ENCODE measurements around the gene CKLF. TPM values are rescaled to one million over a fixed set of nuclear protein-coding genes. Genes with fewer than 3 reads are reported as not detected.

Gene CKLF
- total RNA-seq, 1 experiment from 2014 or later = 57.8 TPM

- POLR2A ChIA-PET = no interaction called here
- Mint-ChIP-seq H3K36me3 (ENCODE audit: insufficient read depth, unreplicated experiment) (no peaks in the 10 kb centered on the region), H3K4me3 (ENCODE audit: unreplicated experiment) (no peak overlapping the region), H3K9me3 (ENCODE audit: unreplicated experiment) (no peaks in the 10 kb centered on the region), H3K27me3 (ENCODE audit: insufficient read depth, unreplicated experiment) (peaks cover 11% of the 10 kb centered on the region), H3K4me1 (ENCODE audit: insufficient read depth, unreplicated experiment) (no peaks in the 10 kb centered on the region), H3K27ac (ENCODE audit: low read depth, unreplicated experiment) (no peak overlapping the region)
- BruUV-seq (replicated peaks) = no TSS peak
- intact Hi-C loops (cut with micrococcal nuclease) = no loop called here
- no peak for DNase-seq (ENCODE audit: unreplicated experiment)
- TF ChIP-seq, protein P1, sequence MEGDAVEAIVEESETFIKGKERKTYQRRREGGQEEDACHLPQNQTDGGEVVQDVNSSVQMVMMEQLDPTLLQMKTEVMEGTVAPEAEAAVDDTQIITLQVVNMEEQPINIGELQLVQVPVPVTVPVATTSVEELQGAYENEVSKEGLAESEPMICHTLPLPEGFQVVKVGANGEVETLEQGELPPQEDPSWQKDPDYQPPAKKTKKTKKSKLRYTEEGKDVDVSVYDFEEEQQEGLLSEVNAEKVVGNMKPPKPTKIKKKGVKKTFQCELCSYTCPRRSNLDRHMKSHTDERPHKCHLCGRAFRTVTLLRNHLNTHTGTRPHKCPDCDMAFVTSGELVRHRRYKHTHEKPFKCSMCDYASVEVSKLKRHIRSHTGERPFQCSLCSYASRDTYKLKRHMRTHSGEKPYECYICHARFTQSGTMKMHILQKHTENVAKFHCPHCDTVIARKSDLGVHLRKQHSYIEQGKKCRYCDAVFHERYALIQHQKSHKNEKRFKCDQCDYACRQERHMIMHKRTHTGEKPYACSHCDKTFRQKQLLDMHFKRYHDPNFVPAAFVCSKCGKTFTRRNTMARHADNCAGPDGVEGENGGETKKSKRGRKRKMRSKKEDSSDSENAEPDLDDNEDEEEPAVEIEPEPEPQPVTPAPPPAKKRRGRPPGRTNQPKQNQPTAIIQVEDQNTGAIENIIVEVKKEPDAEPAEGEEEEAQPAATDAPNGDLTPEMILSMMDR (IDR thresholded peaks at IDR 0.05; ENCODE audit: unreplicated experiment) = no peak
- CTCF ChIA-PET = interaction anchor here (0.6 to 1.5 kb wide), 7 partner anchors 11 to 233 kb away, joined by 3 to 7 read pairs (median 3); partner anchors contain the start of gene NAE1
These were observed 44.8 kb downstream of the CKLF start for GRCh38 chr16:66596986-66597848.

GRCh38 chr16:66598111-66598510, 45.7 kb downstream of the CKLF start:
- intact Hi-C loops (cut with micrococcal nuclease) = no loop called here
- no peak overlapping the region for H3K4me3 Mint-ChIP-seq (ENCODE audit: unreplicated experiment)
- H3K27me3 Mint-ChIP-seq (ENCODE audit: insufficient read depth, unreplicated experiment) = peaks cover 11% of the 10 kb centered on the region
- ChIA-PET CTCF (interaction anchor here (1.4 to 1.5 kb wide), 3 partner anchors 10 to 232 kb away, joined by 3 to 7 read pairs (median 3); partner anchors contain the start of gene NAE1), POLR2A (no interaction called here)
- no peaks in the 10 kb centered on the region for H3K9me3 Mint-ChIP-seq (ENCODE audit: unreplicated experiment)
- no peak overlapping the region for H3K27ac Mint-ChIP-seq (ENCODE audit: low read depth, unreplicated experiment)
- DNase-seq (ENCODE audit: unreplicated experiment) = no peak
- no peaks in the 10 kb centered on the region for H3K36me3 Mint-ChIP-seq (ENCODE audit: insufficient read depth, unreplicated experiment)
- TF ChIP-seq, protein P1 (IDR thresholded peaks at IDR 0.05; ENCODE audit: unreplicated experiment) = no peak
- BruUV-seq (replicated peaks) = no TSS peak
- H3K4me1 Mint-ChIP-seq (ENCODE audit: insufficient read depth, unreplicated experiment) = no peaks in the 10 kb centered on the region

DNA sequence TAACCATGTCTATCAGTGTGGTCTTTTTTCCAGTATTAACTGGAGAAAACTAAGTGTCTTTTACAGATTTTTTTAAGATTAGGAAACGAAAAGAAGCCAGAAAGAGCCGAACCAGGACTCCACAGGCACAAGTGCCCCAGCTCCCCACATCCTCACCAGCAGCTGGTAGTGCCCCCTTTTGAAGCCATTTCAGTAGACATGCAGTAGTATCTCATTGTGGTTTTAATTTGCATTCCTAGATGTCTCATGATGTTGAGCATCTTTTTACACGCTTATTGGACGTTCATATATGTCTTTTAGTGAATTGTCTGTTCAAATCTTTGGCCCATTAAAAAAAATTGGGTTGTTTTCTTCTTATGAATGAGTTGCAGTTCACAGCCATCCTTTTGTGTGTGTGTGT, 47.4 kb downstream of the CKLF start:
- TF ChIP-seq, protein P1 (IDR thresholded peaks at IDR 0.05; ENCODE audit: unreplicated experiment) = no peak
- peaks cover 11% of the 10 kb centered on the region for H3K27me3 Mint-ChIP-seq (ENCODE audit: insufficient read depth, unreplicated experiment)
- BruUV-seq (replicated peaks) = no TSS peak
- no peaks in the 10 kb centered on the region for H3K36me3 Mint-ChIP-seq (ENCODE audit: insufficient read depth, unreplicated experiment)
- ChIA-PET CTCF (interaction anchor here (0.6 to 1.1 kb wide), 3 partner anchors 40 to 152 kb away, joined by 3 to 5 read pairs (median 3); partner anchors contain the start of gene DYNC1LI2), POLR2A (interaction anchor here (0.6 to 1.0 kb wide), 2 partner anchors 18 to 989 kb away, joined by 3 read pairs; no protein-coding TSS in a partner anchor)
- no peak overlapping the region for H3K4me3 Mint-ChIP-seq (ENCODE audit: unreplicated experiment)
- H3K4me1 Mint-ChIP-seq (ENCODE audit: insufficient read depth, unreplicated experiment) = peaks cover 8% of the 10 kb centered on the region
- H3K9me3 Mint-ChIP-seq (ENCODE audit: unreplicated experiment) = no peaks in the 10 kb centered on the region
- intact Hi-C loops (cut with micrococcal nuclease) = loop anchor here (5.0 to 10.0 kb wide), 2 partner anchors 117 to 155 kb away; partner anchors contain the start of gene DYNC1LI2
- no peak for DNase-seq (ENCODE audit: unreplicated experiment)
- H3K27ac Mint-ChIP-seq (ENCODE audit: low read depth, unreplicated experiment) = no peak overlapping the region

GRCh38 chr16:66600477-66600876, 48.1 kb downstream of the CKLF start:
- intact Hi-C loops (cut with micrococcal nuclease) = loop anchor here (5.0 to 10.0 kb wide), 2 partner anchors 118 to 154 kb away; partner anchors contain the start of gene DYNC1LI2
- H3K27me3 Mint-ChIP-seq (ENCODE audit: insufficient read depth, unreplicated experiment) = peaks cover 11% of the 10 kb centered on the region
- H3K36me3 Mint-ChIP-seq (ENCODE audit: insufficient read depth, unreplicated experiment) = no peaks in the 10 kb centered on the region
- POLR2A ChIA-PET = no interaction called here
- TF ChIP-seq, protein P1 (IDR thresholded peaks at IDR 0.05; ENCODE audit: unreplicated experiment) = no peak
- DNase-seq (ENCODE audit: unreplicated experiment) = no peak
- no peak overlapping the region for H3K27ac Mint-ChIP-seq (ENCODE audit: low read depth, unreplicated experiment)
- no peaks in the 10 kb centered on the region for H3K9me3 Mint-ChIP-seq (ENCODE audit: unreplicated experiment)
- CTCF ChIA-PET = interaction anchor here (0.7 to 2.0 kb wide), 5 partner anchors 37 to 230 kb away, joined by 3 to 10 read pairs (median 3); partner anchors contain the start of gene DYNC1LI2
- BruUV-seq (replicated peaks) = no TSS peak
- peaks cover 8% of the 10 kb centered on the region for H3K4me1 Mint-ChIP-seq (ENCODE audit: insufficient read depth, unreplicated experiment)
- no peak overlapping the region for H3K4me3 Mint-ChIP-seq (ENCODE audit: unreplicated experiment)
